Measurements from ENCODE around the gene KCNJ4. TPM values are rescaled to one million over a fixed set of nuclear protein-coding genes. Genes with fewer than 3 reads are reported as not detected.

Gene KCNJ4
- total RNA-seq, 2 experiments from 2014 or later, result not detected

DNA sequence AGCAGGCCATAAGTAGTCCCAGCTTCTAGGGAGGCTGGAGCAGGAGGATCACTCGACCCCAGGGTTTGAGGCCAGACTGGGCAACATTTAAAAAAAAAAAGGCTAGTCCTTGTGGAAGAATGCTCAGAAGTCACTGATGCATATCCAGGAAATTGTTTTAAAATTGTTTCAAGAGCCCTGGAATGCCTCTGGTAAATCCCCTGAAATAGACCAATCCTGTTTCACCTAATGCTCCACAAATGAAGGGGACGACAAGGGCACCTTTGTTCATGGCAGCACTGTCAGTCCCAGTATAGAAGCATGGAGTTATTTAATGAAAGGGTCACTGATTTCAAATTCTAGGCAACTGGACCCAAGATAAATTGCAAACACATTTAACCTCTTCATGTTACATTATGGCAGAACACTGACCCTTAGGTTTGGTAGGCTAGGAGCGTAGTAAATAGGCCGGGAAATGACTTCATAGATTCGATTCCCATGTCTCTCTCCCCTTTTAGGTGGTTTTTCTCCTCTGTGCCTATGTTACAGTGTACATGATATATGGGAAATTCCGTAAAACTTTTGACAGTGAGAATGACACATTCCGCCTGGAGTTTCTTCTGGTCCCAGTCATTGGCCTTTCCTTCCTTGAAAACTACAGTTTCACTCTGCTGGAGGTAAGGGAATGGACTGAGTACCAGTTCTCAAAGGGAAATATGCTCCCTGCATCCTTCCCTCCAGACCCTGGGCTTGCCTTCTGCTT lies 24.3 kb upstream of the KCNJ4 start:
- Histone ChIP-seq H3K36me3 (ENCODE audit: insufficient read depth, low read length) (peaks cover 54% of the 10 kb centered on the region), H3K9me2 (ENCODE audit: insufficient read depth, low read length) (no peaks in the 10 kb centered on the region), H2AFZ (ENCODE audit: low read length) (no peak overlapping the region), H3K27ac (ENCODE audit: low read depth, low read length, poor library complexity, severe bottlenecking) (no peak overlapping the region), H3K79me2 (ENCODE audit: insufficient read depth, low read depth, low read length) (no peaks in the 10 kb centered on the region), H3K9me3 (ENCODE audit: low read length) (no peaks in the 10 kb centered on the region), H3K4me1 (ENCODE audit: insufficient read depth, low read length, poor library complexity, severe bottlenecking) (no peaks in the 10 kb centered on the region), H3K4me2 (ENCODE audit: low read length) (no peak overlapping the region), H4K20me1 (ENCODE audit: insufficient read depth, low read length) (no peaks in the 10 kb centered on the region), H3K4me3 (ENCODE audit: low read depth, low read length, poor library complexity, severe bottlenecking) (no peak overlapping the region)
- ChIA-PET CTCF (ENCODE audit: unreplicated experiment) (no interaction called here), POLR2A (interaction anchor here (0.9 kb wide), 1 partner anchor 13 kb away, joined by 3 read pairs; no protein-coding TSS in a partner anchor)
- DNase-seq (ENCODE audit: low spot score), result no peak
- intact Hi-C loops (cut with micrococcal nuclease; ENCODE audit: unreplicated experiment), result no loop called here
- no peak for TF ChIP-seq CTCF (conservative IDR thresholded peaks at IDR 0.05; ENCODE audit: low read length)
- TF ChIP-seq EZH2phosphoT487 (IDR thresholded peaks at IDR 0.05; ENCODE audit: borderline replicate concordance, low read depth, low read length), result no peak
- BruUV-seq (replicated peaks), result no TSS peak

- no peaks in the 10 kb centered on the region for H3K9me3 ChIP-seq (ENCODE audit: low read length)
- no peaks in the 10 kb centered on the region for H3K79me2 ChIP-seq (ENCODE audit: insufficient read depth, low read depth, low read length)
- intact Hi-C loops (cut with micrococcal nuclease; ENCODE audit: unreplicated experiment), result no loop called here
- H4K20me1 ChIP-seq (ENCODE audit: insufficient read depth, low read length), result no peaks in the 10 kb centered on the region
- H3K27ac ChIP-seq (ENCODE audit: low read depth, low read length, poor library complexity, severe bottlenecking), result no peak overlapping the region
- H3K4me1 ChIP-seq (ENCODE audit: insufficient read depth, low read length, poor library complexity, severe bottlenecking), result no peaks in the 10 kb centered on the region
- H2AFZ ChIP-seq (ENCODE audit: low read length), result no peak overlapping the region
- no TSS peak for BruUV-seq (replicated peaks)
- no peak for TF ChIP-seq CTCF (conservative IDR thresholded peaks at IDR 0.05; ENCODE audit: low read length)
- H3K4me2 ChIP-seq (ENCODE audit: low read length), result no peak overlapping the region
- H3K36me3 ChIP-seq (ENCODE audit: insufficient read depth, low read length), result peaks cover 37% of the 10 kb centered on the region
- CTCF ChIA-PET (ENCODE audit: unreplicated experiment), result no interaction called here
- no peaks in the 10 kb centered on the region for H3K9me2 ChIP-seq (ENCODE audit: insufficient read depth, low read length)
- POLR2A ChIA-PET, result interaction anchor here (0.6 to 0.7 kb wide), 2 partner anchors 20 to 97 kb away, joined by 3 read pairs; no protein-coding TSS in a partner anchor
- no peak overlapping the region for H3K4me3 ChIP-seq (ENCODE audit: low read depth, low read length, poor library complexity, severe bottlenecking)
- DNase-seq (ENCODE audit: low spot score), result no peak
Measured at GRCh38 chr22:38477585-38477984, 22.6 kb upstream of the KCNJ4 start.

GRCh38 chr22:38474003-38474607 lies 19.1 kb upstream of the KCNJ4 start:
- Histone ChIP-seq H3K4me3 (ENCODE audit: low read depth, low read length, poor library complexity, severe bottlenecking) (no peak overlapping the region), H3K79me2 (ENCODE audit: insufficient read depth, low read depth, low read length) (no peaks in the 10 kb centered on the region), H2AFZ (ENCODE audit: low read length) (no peak overlapping the region), H3K27ac (ENCODE audit: low read depth, low read length, poor library complexity, severe bottlenecking) (no peak overlapping the region), H3K4me2 (ENCODE audit: low read length) (no peak overlapping the region), H3K9me2 (ENCODE audit: insufficient read depth, low read length) (no peaks in the 10 kb centered on the region), H4K20me1 (ENCODE audit: insufficient read depth, low read length) (no peaks in the 10 kb centered on the region), H3K9me3 (ENCODE audit: low read length) (no peaks in the 10 kb centered on the region), H3K4me1 (ENCODE audit: insufficient read depth, low read length, poor library complexity, severe bottlenecking) (no peaks in the 10 kb centered on the region), H3K36me3 (ENCODE audit: insufficient read depth, low read length) (peaks cover 2% of the 10 kb centered on the region; the same call in 1 of the 2 replicates)
- intact Hi-C loops (cut with micrococcal nuclease; ENCODE audit: unreplicated experiment), result no loop called here
- no TSS peak for BruUV-seq (replicated peaks)
- DNase-seq (ENCODE audit: low spot score), result no peak
- POLR2A ChIA-PET, result no interaction called here
- CTCF ChIA-PET (ENCODE audit: unreplicated experiment), result no interaction called here
- TF ChIP-seq EZH2phosphoT487 (IDR thresholded peaks at IDR 0.05; ENCODE audit: borderline replicate concordance, low read depth, low read length) (no peak), CTCF (conservative IDR thresholded peaks at IDR 0.05; ENCODE audit: low read length) (no peak)

Data from OCI-LY7 (cell line).